ENCODE data around the gene TEP1.

The TEP1 gene

GRCh38 chr14:20429801-20430669, 16.7 kb upstream of the TEP1 start:
- DNase-seq = no peak

- no peak for DNase-seq
Observed at GRCh38 chr14:20428802-20429201, 15.5 kb upstream of the TEP1 start.

- DNase-seq = no peak
Observed at GRCh38 chr14:20428010-20428365, 14.7 kb upstream of the TEP1 start.

- DNase-seq = peak; percentile 98
Observed at GRCh38 chr14:20427231-20428009, 14.1 kb upstream of the TEP1 start.

GRCh38 chr14:20424851-20425250, 11.6 kb upstream of the TEP1 start:
- DNase-seq = no peak

- DNase-seq = no peak
Observed at GRCh38 chr14:20422886-20423285, 9.6 kb upstream of the TEP1 start.

- DNase-seq = no peak
Observed at GRCh38 chr14:20421267-20421666, 8.0 kb upstream of the TEP1 start.

GRCh38 chr14:20419419-20419818, 6.1 kb upstream of the TEP1 start:
- DNase-seq = peak; percentile 28

- DNase-seq = no peak
Observed at GRCh38 chr14:20418501-20418909, 5.2 kb upstream of the TEP1 start.

GRCh38 chr14:20417250-20418186, 4.2 kb upstream of the TEP1 start:
- DNase-seq = no peak

- DNase-seq = no peak
Observed at GRCh38 chr14:20416223-20416622, 2.9 kb upstream of the TEP1 start.

- DNase-seq = peak; percentile 88
Observed at GRCh38 chr14:20415782-20416206, 2.5 kb upstream of the TEP1 start.

- peak; percentile 49 for DNase-seq
Observed at GRCh38 chr14:20413744-20414082, 412 bp upstream of the TEP1 start.

GRCh38 chr14:20412411-20412810, 890 bp downstream of the TEP1 start:
- no peak for DNase-seq

- no peak for DNase-seq
Observed at GRCh38 chr14:20409226-20409625, 4.1 kb downstream of the TEP1 start.

GRCh38 chr14:20403521-20403920, 9.8 kb downstream of the TEP1 start:
- DNase-seq = no peak

GRCh38 chr14:20400965-20401593, 12.2 kb downstream of the TEP1 start:
- no peak for DNase-seq

GRCh38 chr14:20400589-20400964, 12.7 kb downstream of the TEP1 start:
- DNase-seq = no peak

GRCh38 chr14:20397511-20397910, 15.8 kb downstream of the TEP1 start:
- DNase-seq = no peak

- DNase-seq = no peak
Observed at GRCh38 chr14:20391505-20391904, 21.8 kb downstream of the TEP1 start.

GRCh38 chr14:20388159-20388558, 25.1 kb downstream of the TEP1 start:
- DNase-seq = no peak

- peak; percentile 92 for DNase-seq
Observed at GRCh38 chr14:20387576-20387975, 25.7 kb downstream of the TEP1 start.

Data from MV-4-11 (cell line).